GM12874 (cell line): ENCODE data around the gene GRM5.

Source experiments
- TF ChIP-seq, protein P1 (sequence below): IDR thresholded peaks from 2 replicates; pipeline ENCODE4 v1.5.1; 2011; ENCODE audit warnings: low read depth, mild to moderate bottlenecking, control low read depth, low read length, moderate library complexity; ENCODE audit not compliant: insufficient read depth

Gene GRM5

DNA sequence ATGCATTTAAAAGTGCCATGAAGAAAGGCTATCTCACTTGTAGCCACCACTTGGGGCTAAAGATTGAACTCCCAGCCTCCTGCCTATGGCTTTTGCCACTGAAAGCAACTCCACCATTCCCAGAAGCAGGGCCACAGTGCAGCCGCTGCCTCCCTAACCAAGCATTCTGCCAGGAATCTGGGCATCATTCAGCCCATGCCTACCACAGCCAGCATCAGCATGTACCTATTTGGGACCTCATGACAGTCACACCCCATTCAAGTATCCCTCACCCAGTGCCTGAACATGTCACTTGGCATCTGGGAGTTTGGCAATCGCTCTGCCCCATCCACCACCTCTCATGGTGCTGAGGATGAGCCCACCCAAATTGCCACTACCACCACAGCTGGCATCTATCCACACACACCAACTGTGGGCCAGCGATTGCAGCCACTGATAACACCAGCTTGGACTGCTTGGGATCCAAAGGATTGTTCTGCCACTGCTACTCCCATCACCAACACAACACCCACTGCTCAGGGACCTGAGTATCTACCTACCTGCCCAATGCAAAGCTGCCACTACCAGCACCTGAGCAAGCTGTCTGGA is 234.4 kb downstream of the GRM5 start:
- TF ChIP-seq, protein P1, sequence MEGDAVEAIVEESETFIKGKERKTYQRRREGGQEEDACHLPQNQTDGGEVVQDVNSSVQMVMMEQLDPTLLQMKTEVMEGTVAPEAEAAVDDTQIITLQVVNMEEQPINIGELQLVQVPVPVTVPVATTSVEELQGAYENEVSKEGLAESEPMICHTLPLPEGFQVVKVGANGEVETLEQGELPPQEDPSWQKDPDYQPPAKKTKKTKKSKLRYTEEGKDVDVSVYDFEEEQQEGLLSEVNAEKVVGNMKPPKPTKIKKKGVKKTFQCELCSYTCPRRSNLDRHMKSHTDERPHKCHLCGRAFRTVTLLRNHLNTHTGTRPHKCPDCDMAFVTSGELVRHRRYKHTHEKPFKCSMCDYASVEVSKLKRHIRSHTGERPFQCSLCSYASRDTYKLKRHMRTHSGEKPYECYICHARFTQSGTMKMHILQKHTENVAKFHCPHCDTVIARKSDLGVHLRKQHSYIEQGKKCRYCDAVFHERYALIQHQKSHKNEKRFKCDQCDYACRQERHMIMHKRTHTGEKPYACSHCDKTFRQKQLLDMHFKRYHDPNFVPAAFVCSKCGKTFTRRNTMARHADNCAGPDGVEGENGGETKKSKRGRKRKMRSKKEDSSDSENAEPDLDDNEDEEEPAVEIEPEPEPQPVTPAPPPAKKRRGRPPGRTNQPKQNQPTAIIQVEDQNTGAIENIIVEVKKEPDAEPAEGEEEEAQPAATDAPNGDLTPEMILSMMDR: no peak

DNA sequence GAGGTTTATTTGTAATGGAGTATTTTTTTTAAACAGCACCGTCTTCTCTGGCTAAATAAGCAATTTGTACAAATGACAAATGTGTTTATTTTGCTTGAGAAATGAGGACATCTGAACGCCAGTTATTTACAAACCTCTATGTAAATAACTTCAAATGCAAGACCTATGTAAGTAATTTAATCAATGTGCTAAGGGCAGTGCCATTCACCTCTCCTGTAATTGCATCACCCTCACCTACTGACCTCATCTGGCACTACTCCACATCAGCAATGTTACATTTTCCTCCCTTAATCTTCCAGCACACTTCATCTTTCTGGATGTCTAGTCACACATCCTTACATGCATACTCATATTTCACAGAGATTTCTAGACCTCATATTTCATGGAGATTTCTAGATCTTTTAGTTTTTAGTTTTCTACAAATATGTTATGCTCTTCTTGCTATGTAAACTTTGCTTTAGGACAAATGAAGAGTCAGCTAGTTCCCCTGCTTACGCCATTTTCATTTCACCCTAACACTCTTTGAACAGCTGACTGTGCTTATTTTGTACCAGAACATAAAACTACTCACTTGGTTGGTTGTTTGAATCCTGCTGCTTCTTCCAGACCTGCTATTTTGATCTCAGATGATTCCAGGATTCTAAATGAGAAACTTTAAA is 238.6 kb downstream of the GRM5 start:
- TF ChIP-seq, protein P1: no peak

DNA sequence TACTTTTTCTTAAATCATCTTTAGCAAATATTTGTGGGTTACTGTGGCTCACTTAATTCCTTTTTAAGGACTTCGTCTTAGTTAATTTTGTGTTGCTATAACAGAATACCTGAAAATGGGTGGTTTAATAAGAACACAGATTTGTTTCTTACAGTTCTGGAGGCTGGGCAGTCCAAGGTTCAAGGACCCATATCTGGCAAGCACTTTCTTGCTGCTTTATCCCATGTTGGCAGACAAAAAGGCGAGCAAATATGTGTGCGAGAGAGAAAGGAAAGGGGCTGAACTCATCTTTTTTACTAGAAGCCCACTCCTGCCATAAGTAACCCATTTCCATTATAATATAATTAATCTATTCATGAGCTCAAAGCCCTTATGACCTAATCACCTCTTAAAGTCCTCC is 246.2 kb downstream of the GRM5 start:
- TF ChIP-seq, protein P1: no peak

DNA sequence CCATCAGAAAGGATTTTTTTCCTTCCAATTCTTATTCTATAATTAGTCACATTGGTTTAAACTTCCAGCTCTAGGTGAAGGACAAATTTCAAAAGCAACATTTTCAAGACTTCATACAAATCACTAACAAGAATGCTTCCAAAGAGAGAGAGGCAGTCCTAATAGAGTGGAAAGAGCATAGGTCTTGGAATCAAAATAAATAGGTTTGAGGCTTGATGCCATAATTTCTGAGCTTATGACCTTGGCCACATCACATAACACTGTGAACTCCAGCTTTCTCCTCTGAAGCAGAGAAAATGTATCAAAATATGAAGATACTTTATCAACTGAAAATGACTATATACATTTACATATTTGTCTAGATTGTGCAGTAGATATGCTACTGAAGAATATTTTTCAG is 246.8 kb downstream of the GRM5 start:
- TF ChIP-seq, protein P1: no peak

DNA sequence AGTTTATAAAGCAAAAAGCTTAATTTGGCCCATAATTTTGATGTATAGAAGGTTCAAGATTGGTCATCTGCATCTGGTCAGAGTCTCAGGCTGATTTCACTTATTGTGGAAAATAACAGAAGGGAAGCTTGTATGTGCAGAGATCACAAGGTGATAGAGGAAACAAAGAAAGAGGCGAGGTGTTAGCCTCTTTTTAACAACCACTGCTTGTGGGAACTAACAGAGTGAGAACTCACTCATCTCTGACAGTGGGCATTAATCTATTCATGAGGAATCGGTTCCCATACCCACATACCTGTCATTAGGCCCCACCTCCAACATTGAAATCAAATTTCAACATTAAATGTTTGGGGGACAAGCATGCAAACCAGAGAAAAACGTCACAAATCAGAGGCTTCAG is 250.3 kb downstream of the GRM5 start:
- TF ChIP-seq, protein P1: no peak

DNA sequence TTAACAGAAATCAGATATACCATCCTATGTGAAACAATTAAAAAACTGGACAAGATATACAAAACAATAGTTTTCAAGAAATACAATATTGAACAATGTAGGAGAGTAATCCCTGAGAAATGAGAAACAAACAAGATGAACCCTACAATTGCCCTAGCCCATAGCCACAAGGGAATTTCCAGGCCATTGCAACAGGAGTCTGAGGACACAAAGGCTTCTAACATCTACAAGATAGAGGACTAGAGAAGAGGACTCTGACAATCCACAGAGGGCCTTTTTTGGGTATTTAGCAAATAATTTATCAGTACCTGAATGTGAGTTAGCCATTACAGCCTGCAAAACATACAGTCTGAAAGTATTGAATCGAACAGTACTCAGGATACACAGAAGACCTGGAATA is 251.7 kb downstream of the GRM5 start:
- TF ChIP-seq, protein P1: no peak

DNA sequence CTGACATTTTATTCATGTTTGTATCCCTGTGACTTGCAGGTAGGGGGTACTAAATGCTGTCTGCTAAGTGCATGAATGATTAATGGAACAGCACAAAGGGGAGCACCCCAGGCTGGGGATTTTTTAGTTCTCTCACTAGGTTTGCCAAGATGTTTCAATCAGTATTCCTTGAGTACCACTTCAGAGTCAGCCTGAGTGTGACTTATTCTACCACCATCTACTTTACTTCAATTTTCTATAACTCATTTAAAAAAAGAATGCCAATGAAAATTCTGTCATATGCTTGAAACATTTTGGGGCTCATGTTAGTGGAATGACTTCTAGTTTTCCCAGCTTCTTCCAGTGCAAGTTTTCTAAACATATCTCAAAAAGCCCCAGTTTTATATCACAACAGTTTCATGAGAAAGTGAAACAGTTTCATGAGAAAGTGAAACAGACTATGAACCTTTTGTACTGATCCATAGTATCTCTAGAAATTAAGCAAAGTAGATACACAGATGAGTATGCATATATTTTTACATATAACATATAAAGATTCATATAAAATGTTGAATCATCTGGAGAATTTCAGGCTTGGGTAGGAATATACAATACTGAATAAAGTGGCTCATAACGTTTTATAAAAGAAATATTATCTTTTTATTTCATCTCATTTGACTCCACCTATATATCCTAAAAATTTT is 252.4 kb downstream of the GRM5 start:
- TF ChIP-seq, protein P1: no peak
